GM23338 (cell line): ENCODE measurements around the gene ZNRD2. TPM values are rescaled to one million over a fixed set of nuclear protein-coding genes. Genes with fewer than 3 reads are reported as not detected.

Experiments
- ATAC-seq: fragments of 200-7000 bp; cut with Tn5 transposase; 3 replicates; pipeline ENCODE4 v1.9.1; 2020
- DNase-seq: peaks from one replicate; pipeline ENCODE4 v3.0.0-alpha.2; 2015; ENCODE audit warnings: low spot score
- H2AFZ ChIP-seq: fragments of 200-600 bp; sonication (generic); 2 replicates; pipeline ENCODE4 v1.8.0; 2016; ENCODE audit warnings: antibody characterized with exemption, mild to moderate bottlenecking, moderate library complexity
- H3F3A ChIP-seq: fragments of 200-600 bp; sonication (generic); replicated peaks from 2 replicates; pipeline ENCODE4 v1.8.0; 2017; ENCODE audit warnings: antibody characterized with exemption, mixed run types, low read depth
- H3K27ac ChIP-seq: fragments of 200-600 bp; sonication (generic); 2 replicates; pipeline ENCODE4 v1.6.1; 2016; ENCODE audit warnings: low read depth
- H3K27me3 ChIP-seq: fragments of 200-600 bp; sonication (generic); 2 replicates; pipeline ENCODE4 v1.8.0; 2016; ENCODE audit warnings: mild to moderate bottlenecking, mixed run types, moderate library complexity; ENCODE audit not compliant: insufficient read depth
- H3K36me3 ChIP-seq: fragments of 200-600 bp; sonication (generic); 2 replicates; pipeline ENCODE4 v1.8.0; 2016; ENCODE audit warnings: mild to moderate bottlenecking; ENCODE audit not compliant: insufficient read depth
- H3K4me1 ChIP-seq: fragments of 200-600 bp; sonication (generic); 2 replicates; pipeline ENCODE4 v1.8.0; 2016; ENCODE audit warnings: mild to moderate bottlenecking, moderate library complexity; ENCODE audit not compliant: insufficient read depth
- H3K4me2 ChIP-seq: fragments of 200-600 bp; sonication (generic); 2 replicates; pipeline ENCODE4 v1.7.1; 2017; ENCODE audit warnings: mixed run types
- H3K4me3 ChIP-seq: fragments of 200-600 bp; sonication (generic); 2 replicates; pipeline ENCODE4 v1.6.1; 2016; ENCODE audit warnings: mixed run types
- H3K79me2 ChIP-seq: fragments of 200-600 bp; sonication (generic); replicated peaks from 2 replicates; pipeline ENCODE4 v1.8.0; 2017; ENCODE audit warnings: mild to moderate bottlenecking; ENCODE audit not compliant: insufficient read depth
- H3K9me2 ChIP-seq: fragments of 200-600 bp; sonication (generic); 2 replicates; pipeline ENCODE4 v1.8.0; 2017; ENCODE audit not compliant: insufficient read depth
- H4K20me1 ChIP-seq: fragments of 200-600 bp; sonication (generic); replicated peaks from 2 replicates; pipeline ENCODE4 v1.8.0; 2017; ENCODE audit warnings: mild to moderate bottlenecking; ENCODE audit not compliant: insufficient read depth
- H3K27ac Mint-ChIP-seq: 2 replicates; pipeline ENCODE4 v1.8.0; 2020; ENCODE audit warnings: inconsistent platforms, mild to moderate bottlenecking, moderate library complexity, mixed read lengths
- H3K27me3 Mint-ChIP-seq: 3 replicates; pipeline ENCODE4 v1.8.0; 2022; ENCODE audit warnings: low read depth, mild to moderate bottlenecking, moderate library complexity, mixed read lengths, inconsistent platforms; ENCODE audit not compliant: insufficient read depth, poor library complexity
- H3K36me3 Mint-ChIP-seq: 3 replicates; pipeline ENCODE4 v1.8.0; 2021; ENCODE audit warnings: low read depth, mild to moderate bottlenecking, inconsistent platforms, moderate library complexity, mixed read lengths
- H3K4me1 Mint-ChIP-seq: 3 replicates; pipeline ENCODE4 v1.8.0; 2020; ENCODE audit warnings: mild to moderate bottlenecking, inconsistent platforms, mixed read lengths
- H3K4me3 Mint-ChIP-seq: 3 replicates; pipeline ENCODE4 v1.8.0; 2021; ENCODE audit warnings: moderate library complexity, mild to moderate bottlenecking, inconsistent platforms, mixed read lengths
- H3K9me3 Mint-ChIP-seq: 3 replicates; pipeline ENCODE4 v1.8.0; 2020; ENCODE audit warnings: moderate library complexity, mild to moderate bottlenecking, inconsistent platforms, mixed read lengths
- CREB1 ChIP-seq: fragments of 250-450 bp; sonication (Bioruptor Pico); IDR thresholded peaks from 2 replicates; pipeline ENCODE4 v1.5.0; 2020; ENCODE audit warnings: low read depth, mild to moderate bottlenecking, moderate library complexity
- EZH2phosphoT487 ChIP-seq: fragments of 200-600 bp; sonication (generic); IDR thresholded peaks from one replicate; pipeline ENCODE4 v1.8.1; 2018; ENCODE audit warnings: antibody characterized with exemption; ENCODE audit not compliant: unreplicated experiment
- JUNB ChIP-seq: IDR thresholded peaks from one replicate; pipeline ENCODE4 v1.6.1; 2016; ENCODE audit warnings: antibody characterized with exemption; ENCODE audit not compliant: unreplicated experiment
- NANOG ChIP-seq: IDR thresholded peaks from 2 replicates; pipeline ENCODE4 v1.6.1; 2016; ENCODE audit warnings: antibody characterized with exemption, borderline replicate concordance
- POLR2AphosphoS5 ChIP-seq: IDR thresholded peaks from 2 replicates; pipeline ENCODE4 v1.6.1; 2016; ENCODE audit warnings: antibody characterized with exemption, low read depth
- STAT1 ChIP-seq: IDR thresholded peaks from one replicate; pipeline ENCODE4 v1.6.1; 2016; ENCODE audit warnings: antibody characterized with exemption; ENCODE audit not compliant: unreplicated experiment
- ZNF114 ChIP-seq: fragments of 250-450 bp; sonication (Bioruptor Pico); IDR thresholded peaks from 2 replicates; pipeline ENCODE4 v1.5.0; 2020; ENCODE audit warnings: mild to moderate bottlenecking, moderate library complexity
- ZNF331 ChIP-seq: fragments of 250-450 bp; sonication (Bioruptor Pico); IDR thresholded peaks from 2 replicates; pipeline ENCODE4 v1.5.0; 2020; ENCODE audit warnings: low read depth, mild to moderate bottlenecking, moderate library complexity
- polyA plus RNA-seq: library from polyadenylated mRNA; unstranded; fragments of >200 nt; fragmentation: Nextera tagmentation; extraction: Ambion mirVana; gene quantifications from 2 replicates; pipeline ENCODE4 v1.2.1, GENCODE V29; 2016
- total RNA-seq: library from RNA; depleted of rRNA; stranded (reverse); fragments of >200 nt; shearing (Covaris generic); gene quantifications from 2 replicates; pipeline ENCODE4 v1.2.3, GENCODE V29; 2014
- TF ChIP-seq, protein P1 (sequence below): IDR thresholded peaks from 2 replicates; pipeline ENCODE4 v1.6.1; 2016; ENCODE audit warnings: antibody characterized with exemption
- TF ChIP-seq, protein P2 (sequence below): IDR thresholded peaks from one replicate; pipeline ENCODE4 v1.6.1; 2018; ENCODE audit warnings: antibody characterized with exemption; ENCODE audit not compliant: unreplicated experiment
- TF ChIP-seq, protein P3 (sequence below), 2 experiments: fragments of 200-600 bp in 1 of 2; sonication (generic) in 1 of 2; conservative IDR thresholded peaks; 2 replicates each; pipeline versions ENCODE4 v1.5.1 to v1.6.1; 2016 to 2017; ENCODE audit warnings: antibody characterized with exemption in 2 of 2, low read depth in 2 of 2, mild to moderate bottlenecking in 2 of 2, moderate library complexity in 1 of 2
- TF ChIP-seq, protein P4 (sequence below): fragments of 250-450 bp; sonication (Bioruptor Pico); IDR thresholded peaks from 2 replicates; pipeline ENCODE4 v1.5.0; 2020; ENCODE audit warnings: mild to moderate bottlenecking, moderate library complexity

The ZNRD2 gene
- total and polyA plus RNA-seq, 2 experiments from 2014 or later, result 78.6 to 148 TPM

DNA sequence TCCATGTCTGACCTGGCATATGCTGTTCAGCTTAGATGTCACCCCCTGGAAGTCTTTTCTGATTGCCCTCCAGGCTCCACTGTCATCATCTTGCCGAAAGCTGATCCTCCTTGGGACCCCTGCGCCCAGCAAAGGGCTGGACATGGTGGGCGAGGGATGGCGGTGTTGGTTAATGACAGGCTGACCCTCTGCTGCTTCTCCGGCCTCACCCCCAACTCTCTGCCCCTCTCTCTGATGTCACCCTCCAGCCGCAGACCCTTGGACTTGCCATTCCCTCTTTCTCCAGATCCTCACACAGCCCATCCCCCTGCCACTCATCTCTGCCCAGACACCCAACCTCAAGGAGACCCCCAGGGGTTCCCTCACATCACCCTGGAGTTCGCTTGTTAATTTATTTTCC, 7.9 kb downstream of the ZNRD2 start (continued):
- TF ChIP-seq, protein P1, sequence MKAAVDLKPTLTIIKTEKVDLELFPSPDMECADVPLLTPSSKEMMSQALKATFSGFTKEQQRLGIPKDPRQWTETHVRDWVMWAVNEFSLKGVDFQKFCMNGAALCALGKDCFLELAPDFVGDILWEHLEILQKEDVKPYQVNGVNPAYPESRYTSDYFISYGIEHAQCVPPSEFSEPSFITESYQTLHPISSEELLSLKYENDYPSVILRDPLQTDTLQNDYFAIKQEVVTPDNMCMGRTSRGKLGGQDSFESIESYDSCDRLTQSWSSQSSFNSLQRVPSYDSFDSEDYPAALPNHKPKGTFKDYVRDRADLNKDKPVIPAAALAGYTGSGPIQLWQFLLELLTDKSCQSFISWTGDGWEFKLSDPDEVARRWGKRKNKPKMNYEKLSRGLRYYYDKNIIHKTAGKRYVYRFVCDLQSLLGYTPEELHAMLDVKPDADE, result no peak
- TF ChIP-seq EZH2phosphoT487, result no peak
- no peak for TF ChIP-seq JUNB

GRCh38 chr11:65578667-65579066, 8.4 kb downstream of the ZNRD2 start:
- DNase-seq (no peak), ATAC-seq (no peak)
- Histone ChIP-seq H3K27ac (no peak overlapping the region), H4K20me1 (peaks cover 4% of the 10 kb centered on the region; the same call in 1 of the 2 replicates), H3K36me3 (no peaks in the 10 kb centered on the region), H3F3A (peaks cover 17% of the 10 kb centered on the region), H3K4me3 (no peak overlapping the region), H3K79me2 (no peaks in the 10 kb centered on the region), H3K9me2 (no peaks in the 10 kb centered on the region), H2AFZ (no peak overlapping the region), H3K4me2 (no peak overlapping the region), H3K27me3 (peaks cover 56% of the 10 kb centered on the region), H3K4me1 (peaks cover 11% of the 10 kb centered on the region)
- no peak overlapping the region for H3K27ac Mint-ChIP-seq
- peaks cover 55% of the 10 kb centered on the region for H3K27me3 Mint-ChIP-seq
- H3K36me3 Mint-ChIP-seq, result peaks cover 3% of the 10 kb centered on the region; the same call in 2 of the 3 replicates
- H3K4me1 Mint-ChIP-seq, result peaks cover 22% of the 10 kb centered on the region
- no peaks in the 10 kb centered on the region for H3K9me3 Mint-ChIP-seq
- H3K4me3 Mint-ChIP-seq, result no peak overlapping the region; the same call in 2 of the 3 replicates
- TF ChIP-seq, protein P2, sequence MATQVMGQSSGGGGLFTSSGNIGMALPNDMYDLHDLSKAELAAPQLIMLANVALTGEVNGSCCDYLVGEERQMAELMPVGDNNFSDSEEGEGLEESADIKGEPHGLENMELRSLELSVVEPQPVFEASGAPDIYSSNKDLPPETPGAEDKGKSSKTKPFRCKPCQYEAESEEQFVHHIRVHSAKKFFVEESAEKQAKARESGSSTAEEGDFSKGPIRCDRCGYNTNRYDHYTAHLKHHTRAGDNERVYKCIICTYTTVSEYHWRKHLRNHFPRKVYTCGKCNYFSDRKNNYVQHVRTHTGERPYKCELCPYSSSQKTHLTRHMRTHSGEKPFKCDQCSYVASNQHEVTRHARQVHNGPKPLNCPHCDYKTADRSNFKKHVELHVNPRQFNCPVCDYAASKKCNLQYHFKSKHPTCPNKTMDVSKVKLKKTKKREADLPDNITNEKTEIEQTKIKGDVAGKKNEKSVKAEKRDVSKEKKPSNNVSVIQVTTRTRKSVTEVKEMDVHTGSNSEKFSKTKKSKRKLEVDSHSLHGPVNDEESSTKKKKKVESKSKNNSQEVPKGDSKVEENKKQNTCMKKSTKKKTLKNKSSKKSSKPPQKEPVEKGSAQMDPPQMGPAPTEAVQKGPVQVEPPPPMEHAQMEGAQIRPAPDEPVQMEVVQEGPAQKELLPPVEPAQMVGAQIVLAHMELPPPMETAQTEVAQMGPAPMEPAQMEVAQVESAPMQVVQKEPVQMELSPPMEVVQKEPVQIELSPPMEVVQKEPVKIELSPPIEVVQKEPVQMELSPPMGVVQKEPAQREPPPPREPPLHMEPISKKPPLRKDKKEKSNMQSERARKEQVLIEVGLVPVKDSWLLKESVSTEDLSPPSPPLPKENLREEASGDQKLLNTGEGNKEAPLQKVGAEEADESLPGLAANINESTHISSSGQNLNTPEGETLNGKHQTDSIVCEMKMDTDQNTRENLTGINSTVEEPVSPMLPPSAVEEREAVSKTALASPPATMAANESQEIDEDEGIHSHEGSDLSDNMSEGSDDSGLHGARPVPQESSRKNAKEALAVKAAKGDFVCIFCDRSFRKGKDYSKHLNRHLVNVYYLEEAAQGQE, result no peak
- TF ChIP-seq STAT1 (no peak), CREB1 (CRISPR knock-in tag) (no peak), JUNB (no peak), ZNF114 (CRISPR knock-in tag) (no peak), NANOG (no peak), ZNF331 (CRISPR knock-in tag) (no peak), EZH2phosphoT487 (no peak), POLR2AphosphoS5 (no peak)
- TF ChIP-seq, protein P1, result no peak
- TF ChIP-seq, protein P3, sequence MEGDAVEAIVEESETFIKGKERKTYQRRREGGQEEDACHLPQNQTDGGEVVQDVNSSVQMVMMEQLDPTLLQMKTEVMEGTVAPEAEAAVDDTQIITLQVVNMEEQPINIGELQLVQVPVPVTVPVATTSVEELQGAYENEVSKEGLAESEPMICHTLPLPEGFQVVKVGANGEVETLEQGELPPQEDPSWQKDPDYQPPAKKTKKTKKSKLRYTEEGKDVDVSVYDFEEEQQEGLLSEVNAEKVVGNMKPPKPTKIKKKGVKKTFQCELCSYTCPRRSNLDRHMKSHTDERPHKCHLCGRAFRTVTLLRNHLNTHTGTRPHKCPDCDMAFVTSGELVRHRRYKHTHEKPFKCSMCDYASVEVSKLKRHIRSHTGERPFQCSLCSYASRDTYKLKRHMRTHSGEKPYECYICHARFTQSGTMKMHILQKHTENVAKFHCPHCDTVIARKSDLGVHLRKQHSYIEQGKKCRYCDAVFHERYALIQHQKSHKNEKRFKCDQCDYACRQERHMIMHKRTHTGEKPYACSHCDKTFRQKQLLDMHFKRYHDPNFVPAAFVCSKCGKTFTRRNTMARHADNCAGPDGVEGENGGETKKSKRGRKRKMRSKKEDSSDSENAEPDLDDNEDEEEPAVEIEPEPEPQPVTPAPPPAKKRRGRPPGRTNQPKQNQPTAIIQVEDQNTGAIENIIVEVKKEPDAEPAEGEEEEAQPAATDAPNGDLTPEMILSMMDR (conservative IDR thresholded peaks at IDR 0.05; ENCODE audit: low read depth in 2 of 2), result no peak
- TF ChIP-seq, protein P4, sequence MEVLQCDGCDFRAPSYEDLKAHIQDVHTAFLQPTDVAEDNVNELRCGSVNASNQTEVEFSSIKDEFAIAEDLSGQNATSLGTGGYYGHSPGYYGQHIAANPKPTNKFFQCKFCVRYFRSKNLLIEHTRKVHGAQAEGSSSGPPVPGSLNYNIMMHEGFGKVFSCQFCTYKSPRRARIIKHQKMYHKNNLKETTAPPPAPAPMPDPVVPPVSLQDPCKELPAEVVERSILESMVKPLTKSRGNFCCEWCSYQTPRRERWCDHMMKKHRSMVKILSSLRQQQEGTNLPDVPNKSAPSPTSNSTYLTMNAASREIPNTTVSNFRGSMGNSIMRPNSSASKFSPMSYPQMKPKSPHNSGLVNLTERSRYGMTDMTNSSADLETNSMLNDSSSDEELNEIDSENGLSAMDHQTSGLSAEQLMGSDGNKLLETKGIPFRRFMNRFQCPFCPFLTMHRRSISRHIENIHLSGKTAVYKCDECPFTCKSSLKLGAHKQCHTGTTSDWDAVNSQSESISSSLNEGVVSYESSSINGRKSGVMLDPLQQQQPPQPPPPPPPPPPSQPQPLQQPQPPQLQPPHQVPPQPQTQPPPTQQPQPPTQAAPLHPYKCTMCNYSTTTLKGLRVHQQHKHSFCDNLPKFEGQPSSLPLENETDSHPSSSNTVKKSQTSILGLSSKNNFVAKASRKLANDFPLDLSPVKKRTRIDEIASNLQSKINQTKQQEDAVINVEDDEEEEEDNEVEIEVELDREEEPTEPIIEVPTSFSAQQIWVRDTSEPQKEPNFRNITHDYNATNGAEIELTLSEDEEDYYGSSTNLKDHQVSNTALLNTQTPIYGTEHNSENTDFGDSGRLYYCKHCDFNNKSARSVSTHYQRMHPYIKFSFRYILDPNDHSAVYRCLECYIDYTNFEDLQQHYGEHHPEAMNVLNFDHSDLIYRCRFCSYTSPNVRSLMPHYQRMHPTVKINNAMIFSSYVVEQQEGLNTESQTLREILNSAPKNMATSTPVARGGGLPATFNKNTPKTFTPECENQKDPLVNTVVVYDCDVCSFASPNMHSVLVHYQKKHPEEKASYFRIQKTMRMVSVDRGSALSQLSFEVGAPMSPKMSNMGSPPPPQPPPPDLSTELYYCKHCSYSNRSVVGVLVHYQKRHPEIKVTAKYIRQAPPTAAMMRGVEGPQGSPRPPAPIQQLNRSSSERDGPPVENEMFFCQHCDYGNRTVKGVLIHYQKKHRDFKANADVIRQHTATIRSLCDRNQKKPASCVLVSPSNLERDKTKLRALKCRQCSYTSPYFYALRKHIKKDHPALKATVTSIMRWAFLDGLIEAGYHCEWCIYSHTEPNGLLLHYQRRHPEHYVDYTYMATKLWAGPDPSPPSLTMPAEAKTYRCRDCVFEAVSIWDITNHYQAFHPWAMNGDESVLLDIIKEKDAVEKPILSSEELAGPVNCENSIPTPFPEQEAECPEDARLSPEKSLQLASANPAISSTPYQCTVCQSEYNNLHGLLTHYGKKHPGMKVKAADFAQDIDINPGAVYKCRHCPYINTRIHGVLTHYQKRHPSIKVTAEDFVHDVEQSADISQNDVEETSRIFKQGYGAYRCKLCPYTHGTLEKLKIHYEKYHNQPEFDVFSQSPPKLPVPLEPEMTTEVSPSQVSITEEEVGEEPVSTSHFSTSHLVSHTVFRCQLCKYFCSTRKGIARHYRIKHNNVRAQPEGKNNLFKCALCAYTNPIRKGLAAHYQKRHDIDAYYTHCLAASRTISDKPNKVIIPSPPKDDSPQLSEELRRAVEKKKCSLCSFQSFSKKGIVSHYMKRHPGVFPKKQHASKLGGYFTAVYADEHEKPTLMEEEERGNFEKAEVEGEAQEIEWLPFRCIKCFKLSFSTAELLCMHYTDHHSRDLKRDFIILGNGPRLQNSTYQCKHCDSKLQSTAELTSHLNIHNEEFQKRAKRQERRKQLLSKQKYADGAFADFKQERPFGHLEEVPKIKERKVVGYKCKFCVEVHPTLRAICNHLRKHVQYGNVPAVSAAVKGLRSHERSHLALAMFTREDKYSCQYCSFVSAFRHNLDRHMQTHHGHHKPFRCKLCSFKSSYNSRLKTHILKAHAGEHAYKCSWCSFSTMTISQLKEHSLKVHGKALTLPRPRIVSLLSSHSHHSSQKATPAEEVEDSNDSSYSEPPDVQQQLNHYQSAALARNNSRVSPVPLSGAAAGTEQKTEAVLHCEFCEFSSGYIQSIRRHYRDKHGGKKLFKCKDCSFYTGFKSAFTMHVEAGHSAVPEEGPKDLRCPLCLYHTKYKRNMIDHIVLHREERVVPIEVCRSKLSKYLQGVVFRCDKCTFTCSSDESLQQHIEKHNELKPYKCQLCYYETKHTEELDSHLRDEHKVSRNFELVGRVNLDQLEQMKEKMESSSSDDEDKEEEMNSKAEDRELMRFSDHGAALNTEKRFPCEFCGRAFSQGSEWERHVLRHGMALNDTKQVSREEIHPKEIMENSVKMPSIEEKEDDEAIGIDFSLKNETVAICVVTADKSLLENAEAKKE, result no peak
